OCI-LY7 (cell line): ENCODE results near the gene SNAP25. TPM values are rescaled to one million over a fixed set of nuclear protein-coding genes. Genes with fewer than 3 reads are reported as not detected.

ENCODE experiments used
- BruUV-seq: library from RNA; stranded (reverse); fragments of 400-500 nt; replicated peaks from 2 replicates; lab custom pipeline; 2021; lab: Mats Ljungman, UMichigan
- CTCF ChIA-PET: fragments of 300-600 bp; sonication (Branson Sonifier 250); formaldehyde crosslinking; loops from one replicate; lab custom pipeline; 2022; ENCODE audit warnings: antibody characterized with exemption; ENCODE audit not compliant: unreplicated experiment; lab: Charles Lee
- POLR2A ChIA-PET: fragments of 300-600 bp; sonication (Branson Sonifier 250); formaldehyde crosslinking; loops from one replicate; lab custom pipeline; 2022; ENCODE audit warnings: antibody characterized with exemption; lab: Charles Lee
- DNase-seq: peaks from one replicate; pipeline ENCODE4 v3.0.0-alpha.2; 2015; ENCODE audit warnings: low spot score
- H2AFZ ChIP-seq: fragments of 200-600 bp; sonication (generic), shearing (Covaris generic); 2 replicates; pipeline ENCODE4 v1.6.1; 2014; ENCODE audit warnings: mild to moderate bottlenecking, antibody characterized with exemption, low read length, moderate library complexity
- H3K27ac ChIP-seq: fragments of 200-600 bp; sonication (generic); 2 replicates; pipeline ENCODE4 v1.5.1; 2014; ENCODE audit warnings: mixed run types, low read depth, mild to moderate bottlenecking, moderate library complexity, low read length, inconsistent platforms; ENCODE audit not compliant: poor library complexity, severe bottlenecking
- H3K36me3 ChIP-seq: fragments of 200-600 bp; sonication (generic); 2 replicates; pipeline ENCODE4 v1.6.1; 2014; ENCODE audit warnings: mild to moderate bottlenecking, antibody characterized with exemption, low read length, moderate library complexity, mixed read lengths; ENCODE audit not compliant: insufficient read depth
- H3K4me1 ChIP-seq: fragments of 200-600 bp; sonication (generic); 2 replicates; pipeline ENCODE4 v1.5.1; 2014; ENCODE audit warnings: mild to moderate bottlenecking, low read length; ENCODE audit not compliant: insufficient read depth, poor library complexity, severe bottlenecking
- H3K4me2 ChIP-seq: fragments of 200-600 bp; sonication (generic); 2 replicates; pipeline ENCODE4 v1.6.1; 2014; ENCODE audit warnings: mild to moderate bottlenecking, low read length
- H3K4me3 ChIP-seq: fragments of 200-600 bp; sonication (generic); 2 replicates; pipeline ENCODE4 v1.5.1; 2014; ENCODE audit warnings: mild to moderate bottlenecking, low read depth, low read length; ENCODE audit not compliant: poor library complexity, severe bottlenecking
- H3K79me2 ChIP-seq: fragments of 200-600 bp; sonication (generic); 2 replicates; pipeline ENCODE4 v1.6.1; 2016; ENCODE audit warnings: low read depth, mild to moderate bottlenecking, low read length, moderate library complexity, mixed read lengths; ENCODE audit not compliant: insufficient read depth
- H3K9me2 ChIP-seq: fragments of 200-600 bp; sonication (generic); 2 replicates; pipeline ENCODE4 v1.6.1; 2016; ENCODE audit warnings: mild to moderate bottlenecking, low read length, mixed read lengths; ENCODE audit not compliant: insufficient read depth
- H3K9me3 ChIP-seq: fragments of 200-600 bp; sonication (generic); 2 replicates; pipeline ENCODE4 v1.6.1; 2014; ENCODE audit warnings: mild to moderate bottlenecking, mixed run types, low read length, mixed read lengths
- H4K20me1 ChIP-seq: fragments of 200-600 bp; sonication (generic); 2 replicates; pipeline ENCODE4 v1.6.1; 2014; ENCODE audit warnings: mild to moderate bottlenecking, antibody characterized with exemption, low read length, moderate library complexity, mixed read lengths; ENCODE audit not compliant: insufficient read depth
- CTCF ChIP-seq: fragments of 200-600 bp; sonication (generic); conservative IDR thresholded peaks from 2 replicates; pipeline ENCODE4 v1.5.1; 2014; ENCODE audit warnings: mild to moderate bottlenecking, antibody characterized with exemption, low read length, moderate library complexity, mixed read lengths
- EZH2phosphoT487 ChIP-seq: fragments of 200-600 bp; sonication (generic); IDR thresholded peaks from 2 replicates; pipeline ENCODE4 v1.6.1; 2018; ENCODE audit warnings: low read depth, borderline replicate concordance, mild to moderate bottlenecking, mixed run types, antibody characterized with exemption, low read length, moderate library complexity, mixed read lengths
- intact Hi-C: fragments of 100-400 bp; cut with micrococcal nuclease; formaldehyde crosslinking; loops from one replicate; pipeline ENCODE4 v1.10.0; 2022; ENCODE audit not compliant: unreplicated experiment
- total RNA-seq, 2 experiments: library from RNA; depleted of rRNA in 1 of 2; stranded (reverse); fragments of >200 nt in 1 of 2; shearing (Covaris generic) in 1 of 2; gene quantifications; 2 replicates each; pipeline ENCODE4 v1.2.3, GENCODE V29; 2014 to 2022

Gene SNAP25
- total RNA-seq, 2 experiments from 2014 or later: not detected

- Histone ChIP-seq H3K4me2 (no peak overlapping the region), H3K36me3 (no peaks in the 10 kb centered on the region), H3K27ac (no peak overlapping the region), H3K9me3 (no peaks in the 10 kb centered on the region), H2AFZ (no peak overlapping the region), H3K9me2 (no peaks in the 10 kb centered on the region), H3K4me3 (no peak overlapping the region), H3K4me1 (no peaks in the 10 kb centered on the region), H3K79me2 (no peaks in the 10 kb centered on the region), H4K20me1 (no peaks in the 10 kb centered on the region)
- CTCF ChIA-PET: no interaction called here
- no TSS peak for BruUV-seq
- DNase-seq: no peak
- intact Hi-C loops: no loop called here
- TF ChIP-seq CTCF (no peak), EZH2phosphoT487 (no peak)
- POLR2A ChIA-PET: interaction anchor here (0.9 kb wide), 1 partner anchor 11 kb away, joined by 4 read pairs; no protein-coding TSS in a partner anchor
These were observed 32.7 kb upstream of the SNAP25 start for GRCh38 chr20:10185741-10186558.

DNA sequence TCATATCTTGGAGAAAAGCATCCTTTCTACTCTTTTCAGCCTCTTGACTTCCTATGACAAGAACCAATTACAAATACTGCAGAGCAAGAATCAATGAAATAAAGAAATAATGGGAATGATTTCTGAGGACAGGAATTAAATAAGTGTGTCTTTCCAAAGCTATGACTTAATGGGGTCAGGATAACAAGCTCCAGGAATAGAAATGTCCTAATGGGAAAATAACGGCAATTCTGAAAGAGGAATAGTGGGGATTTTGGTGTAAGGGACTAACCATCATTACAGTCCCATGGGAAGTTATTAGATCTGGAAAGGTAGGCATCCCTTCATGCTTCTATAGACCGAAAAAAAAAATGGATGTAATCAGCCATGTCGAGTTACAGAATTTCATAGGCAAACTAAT, 28.2 kb upstream of the SNAP25 start:
- Histone ChIP-seq H3K4me1 (no peaks in the 10 kb centered on the region), H3K79me2 (no peaks in the 10 kb centered on the region), H3K9me2 (no peaks in the 10 kb centered on the region), H4K20me1 (no peaks in the 10 kb centered on the region), H3K36me3 (no peaks in the 10 kb centered on the region), H2AFZ (no peak overlapping the region), H3K9me3 (no peaks in the 10 kb centered on the region), H3K4me3 (no peak overlapping the region), H3K4me2 (no peak overlapping the region), H3K27ac (no peak overlapping the region)
- TF ChIP-seq CTCF (no peak), EZH2phosphoT487 (no peak)
- intact Hi-C loops: no loop called here
- BruUV-seq: no TSS peak
- CTCF ChIA-PET: no interaction called here
- DNase-seq: no peak
- POLR2A ChIA-PET: no interaction called here

DNA sequence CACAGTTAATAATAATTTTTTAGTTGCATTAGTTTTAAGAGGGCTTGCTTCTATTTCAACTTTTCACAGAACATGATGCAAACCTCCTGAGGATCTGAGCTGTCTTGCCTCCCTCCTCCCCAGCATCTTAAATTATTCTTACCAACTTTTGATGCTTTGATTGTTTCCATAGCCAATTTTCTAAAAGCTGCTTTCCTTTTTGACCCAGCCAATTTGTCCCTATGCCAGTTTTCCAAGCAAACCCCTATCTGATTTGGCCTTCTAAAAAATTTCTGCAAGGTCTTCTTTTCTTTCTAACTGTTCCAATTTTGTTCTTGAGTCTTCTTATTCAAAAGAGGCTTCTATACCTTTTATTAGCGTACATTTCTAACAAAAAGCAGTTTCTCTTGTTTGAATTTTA, 26.5 kb upstream of the SNAP25 start:
- Histone ChIP-seq H3K9me3 (no peaks in the 10 kb centered on the region), H2AFZ (no peak overlapping the region), H3K27ac (no peak overlapping the region), H3K36me3 (no peaks in the 10 kb centered on the region), H3K9me2 (no peaks in the 10 kb centered on the region), H3K4me2 (no peak overlapping the region), H3K79me2 (no peaks in the 10 kb centered on the region), H3K4me3 (no peak overlapping the region), H4K20me1 (no peaks in the 10 kb centered on the region), H3K4me1 (no peaks in the 10 kb centered on the region)
- intact Hi-C loops: no loop called here
- BruUV-seq: no TSS peak
- POLR2A ChIA-PET: no interaction called here
- CTCF ChIA-PET: no interaction called here
- TF ChIP-seq CTCF (no peak), EZH2phosphoT487 (no peak)
- no peak for DNase-seq
